Suprapubic skin (tissue), 4 donors: Measurements from ENCODE around the gene TANC1. TPM values are rescaled to one million over a fixed set of nuclear protein-coding genes. Genes with fewer than 3 reads are reported as not detected.

Source experiments
- DNase-seq, 2 donors: peaks; one replicate each; pipeline ENCODE4 v3.0.0-alpha.2; 2019; ENCODE audit warnings: low spot score in 2 of 2
- H3K27ac ChIP-seq: fragments of 200-600 bp; sonication (generic); one replicate; pipeline ENCODE4 v1.5.1; 2019
- H3K27me3 ChIP-seq: fragments of 200-600 bp; sonication (generic); one replicate; pipeline ENCODE4 v1.5.1; 2019
- H3K36me3 ChIP-seq: fragments of 200-600 bp; sonication (generic); one replicate; pipeline ENCODE4 v1.5.1; 2019
- H3K4me1 ChIP-seq: fragments of 200-600 bp; sonication (generic); one replicate; pipeline ENCODE4 v1.5.1; 2019
- H3K4me3 ChIP-seq: fragments of 200-600 bp; sonication (generic); one replicate; pipeline ENCODE4 v1.5.1; 2019; ENCODE audit warnings: mild to moderate bottlenecking
- H3K9me3 ChIP-seq: fragments of 200-600 bp; sonication (generic); one replicate; pipeline ENCODE4 v1.5.1; 2019
- EP300 ChIP-seq: sonication (generic); formaldehyde crosslinking; IDR thresholded peaks from one replicate; pipeline ENCODE4 v1.6.1; 2017; ENCODE audit warnings: antibody characterized with exemption
- POLR2A ChIP-seq, 2 donors: fragments of 450-650 bp; IDR thresholded peaks; one replicate each; pipeline ENCODE4 v1.6.1; 2017; ENCODE audit warnings: antibody characterized with exemption in 2 of 2, mild to moderate bottlenecking in 2 of 2, moderate library complexity in 2 of 2
- POLR2AphosphoS5 ChIP-seq, 3 donors: sonication (generic); formaldehyde crosslinking; IDR thresholded peaks; one replicate each; pipeline ENCODE4 v1.6.1; 2017; ENCODE audit warnings: antibody characterized with exemption in 3 of 3
- WGBS: methylation state at CpG from one replicate; pipeline ENCODE4 v1.1.5; 2018; 5-methylcytosine and 5-hydroxymethylcytosine counted together
- total RNA-seq, 4 donors: library from RNA; depleted of rRNA; stranded (reverse); fragments of >200 nt; gene quantifications; one replicate each; pipeline ENCODE4 v1.1.0, GENCODE V29; 2016
- TF ChIP-seq, protein P1 (sequence below), 2 donors: fragments of 200-600 bp in 1 of 2; fragments of 450-650 bp in 1 of 2; sonication (generic) in 1 of 2; IDR thresholded peaks; one replicate each; pipeline ENCODE4 v1.5.1; 2016 to 2019; ENCODE audit warnings: antibody characterized with exemption in 2 of 2, mild to moderate bottlenecking in 1 of 2, moderate library complexity in 1 of 2

TANC1 gene
- total RNA-seq, 4 donors from 2014 or later, result 57.6 to 260 (median 88.3) TPM

- H3K27ac ChIP-seq, result no peak overlapping the region
- no peaks in the 10 kb centered on the region for H3K4me1 ChIP-seq
- no peaks in the 10 kb centered on the region for H3K27me3 ChIP-seq
- TF ChIP-seq, protein P1, sequence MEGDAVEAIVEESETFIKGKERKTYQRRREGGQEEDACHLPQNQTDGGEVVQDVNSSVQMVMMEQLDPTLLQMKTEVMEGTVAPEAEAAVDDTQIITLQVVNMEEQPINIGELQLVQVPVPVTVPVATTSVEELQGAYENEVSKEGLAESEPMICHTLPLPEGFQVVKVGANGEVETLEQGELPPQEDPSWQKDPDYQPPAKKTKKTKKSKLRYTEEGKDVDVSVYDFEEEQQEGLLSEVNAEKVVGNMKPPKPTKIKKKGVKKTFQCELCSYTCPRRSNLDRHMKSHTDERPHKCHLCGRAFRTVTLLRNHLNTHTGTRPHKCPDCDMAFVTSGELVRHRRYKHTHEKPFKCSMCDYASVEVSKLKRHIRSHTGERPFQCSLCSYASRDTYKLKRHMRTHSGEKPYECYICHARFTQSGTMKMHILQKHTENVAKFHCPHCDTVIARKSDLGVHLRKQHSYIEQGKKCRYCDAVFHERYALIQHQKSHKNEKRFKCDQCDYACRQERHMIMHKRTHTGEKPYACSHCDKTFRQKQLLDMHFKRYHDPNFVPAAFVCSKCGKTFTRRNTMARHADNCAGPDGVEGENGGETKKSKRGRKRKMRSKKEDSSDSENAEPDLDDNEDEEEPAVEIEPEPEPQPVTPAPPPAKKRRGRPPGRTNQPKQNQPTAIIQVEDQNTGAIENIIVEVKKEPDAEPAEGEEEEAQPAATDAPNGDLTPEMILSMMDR (IDR thresholded peaks at IDR 0.05), result no peak
- TF ChIP-seq EP300 (no peak), POLR2AphosphoS5 (IDR thresholded peaks at IDR 0.05) (no peak)
- WGBS, result 97% methylated on average over 1 of the region's 1 CpG
- H3K36me3 ChIP-seq, result peaks cover 20% of the 10 kb centered on the region
- no peaks in the 10 kb centered on the region for H3K9me3 ChIP-seq
- no peak for DNase-seq
- no peak overlapping the region for H3K4me3 ChIP-seq
Measured at GRCh38 chr2:159275111-159275510, 306.7 kb downstream of the TANC1 start.

DNA sequence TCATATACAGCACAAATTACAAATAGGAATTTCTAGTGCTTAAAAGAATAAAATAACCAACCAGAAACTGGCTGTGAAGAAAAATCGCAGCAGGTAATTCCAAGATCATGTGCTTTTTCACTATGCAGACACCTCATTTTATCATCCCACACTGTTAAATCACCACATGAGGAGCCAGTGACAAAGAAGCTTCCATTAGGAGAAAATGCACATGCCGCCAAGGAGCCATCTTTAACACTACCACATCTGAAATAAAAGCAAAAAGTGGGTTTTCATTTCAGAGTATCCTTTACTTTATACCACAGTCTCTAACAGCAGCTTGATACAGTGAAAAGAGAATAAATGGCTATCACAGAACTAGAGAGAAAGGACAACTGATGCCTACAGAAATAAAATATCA lies 311.3 kb downstream of the TANC1 start:
- peaks cover under 1% of the 10 kb centered on the region for H3K4me1 ChIP-seq
- DNase-seq, result no peak
- no peak overlapping the region for H3K27ac ChIP-seq
- peaks cover 15% of the 10 kb centered on the region for H3K36me3 ChIP-seq
- no peaks in the 10 kb centered on the region for H3K27me3 ChIP-seq
- WGBS, result 97% methylated on average over 2 of the region's 2 CpGs
- TF ChIP-seq POLR2A (IDR thresholded peaks at IDR 0.05), result no peak
- no peak for TF ChIP-seq EP300
- TF ChIP-seq, protein P1 (IDR thresholded peaks at IDR 0.05), result no peak
- TF ChIP-seq POLR2AphosphoS5 (IDR thresholded peaks at IDR 0.05), result no peak
- no peaks in the 10 kb centered on the region for H3K9me3 ChIP-seq
- no peak overlapping the region for H3K4me3 ChIP-seq

DNA sequence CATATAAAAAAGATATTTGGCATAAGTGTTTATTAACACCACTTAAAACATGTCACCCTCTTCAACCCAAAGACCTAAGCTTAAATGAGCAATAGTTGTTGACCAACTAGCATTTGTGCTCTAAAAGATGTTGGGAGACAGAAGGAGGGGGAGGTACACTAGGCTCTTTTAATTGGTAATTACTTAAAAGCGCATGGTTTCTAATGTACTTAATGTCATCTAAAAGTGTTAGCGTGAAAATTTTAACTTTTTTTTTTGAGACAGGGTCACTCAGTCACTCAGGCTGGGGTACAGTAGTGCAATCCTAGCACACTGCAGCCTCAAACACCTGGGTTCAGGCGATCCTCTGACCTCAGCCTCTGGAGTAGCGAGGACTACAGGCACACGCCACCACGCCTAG lies 312.6 kb downstream of the TANC1 start:
- Histone ChIP-seq H3K9me3 (no peaks in the 10 kb centered on the region), H3K27ac (no peak overlapping the region), H3K27me3 (no peaks in the 10 kb centered on the region), H3K4me3 (no peak overlapping the region), H3K4me1 (peaks cover 13% of the 10 kb centered on the region), H3K36me3 (peaks cover 11% of the 10 kb centered on the region)
- no peak for DNase-seq
- 99% methylated on average over 6 of the region's 6 CpGs for WGBS
- no peak for TF ChIP-seq POLR2A (IDR thresholded peaks at IDR 0.05)
- TF ChIP-seq EP300, result no peak
- TF ChIP-seq, protein P1 (IDR thresholded peaks at IDR 0.05), result no peak
- no peak for TF ChIP-seq POLR2AphosphoS5 (IDR thresholded peaks at IDR 0.05)

Other genes with a start within 250 kb of the TANC1 start
- 100 to 1,000 TPM; 158 to 307 (median 277) TPM for gene DAPL1, start 173.3 kb upstream of the TANC1 start, total RNA-seq